B cell (primary cell): ENCODE measurements around the gene MAGI2. TPM values are rescaled to one million over a fixed set of nuclear protein-coding genes. Genes with fewer than 3 reads are reported as not detected.

ENCODE experiments used
- ATAC-seq: fragments of 200-7000 bp; cut with Tn5 transposase; one replicate; pipeline ENCODE4 v1.10.0; 2021; ENCODE audit warnings: low read depth, mild to moderate bottlenecking, moderate number of reproducible peaks, moderate library complexity
- CTCF ChIA-PET: fragments of 350-600 bp; sonication (Branson Sonifier 250); formaldehyde crosslinking; loops from one replicate; lab custom pipeline; 2021; ENCODE audit warnings: antibody characterized with exemption, inconsistent platforms; lab: Charles Lee
- POLR2A ChIA-PET: fragments of 350-600 bp; sonication (Branson Sonifier 250); formaldehyde crosslinking; loops from one replicate; lab custom pipeline; 2021; ENCODE audit warnings: antibody characterized with exemption; lab: Charles Lee
- DNase-seq: peaks from one replicate; pipeline ENCODE4 v3.0.0; 2013
- H2AFZ ChIP-seq: 2 replicates; pipeline ENCODE4 v1.6.1; 2012; ENCODE audit warnings: mild to moderate bottlenecking, low read depth, low read length; ENCODE audit not compliant: insufficient read depth, poor library complexity, severe bottlenecking
- H3K27ac ChIP-seq, 2 donors: 1 replicate in 1 of 2; 2 replicates in 1 of 2; pipeline ENCODE4 v1.5.1; 2012 to 2013; ENCODE audit warnings: low read length in 2 of 2, mild to moderate bottlenecking in 2 of 2, moderate library complexity in 1 of 2
- H3K27me3 ChIP-seq, 4 experiments: fragments of 200-600 bp in 1 of 4; sonication (generic) in 1 of 4; replicated peaks in 1 of 4; 1 replicate in 2 of 4; 2 replicates in 2 of 4; pipeline versions ENCODE4 v1.6.1 to v1.7.0; 2013 to 2016; ENCODE audit warnings: low read length in 3 of 4, mild to moderate bottlenecking in 2 of 4, mixed read lengths in 1 of 4, moderate library complexity in 1 of 4; ENCODE audit not compliant: insufficient read depth in 4 of 4, control insufficient read depth in 3 of 4; ENCODE audit errors: control extremely low read depth in 1 of 4
- H3K36me3 ChIP-seq, 2 experiments: replicated peaks in 1 of 2; 1 replicate in 1 of 2; 2 replicates in 1 of 2; pipeline versions ENCODE4 v1.6.1 to v1.7.1; 2013; ENCODE audit warnings: low read length in 1 of 2; ENCODE audit not compliant: insufficient read depth in 2 of 2, control insufficient read depth in 1 of 2; ENCODE audit errors: control extremely low read depth in 1 of 2, extremely low read depth in 1 of 2
- H3K4me1 ChIP-seq, 2 donors: fragments of 200-600 bp in 1 of 2; sonication (generic) in 1 of 2; 1 replicate in 1 of 2; 2 replicates in 1 of 2; pipeline versions ENCODE4 v1.5.1 to v1.6.1; 2013 to 2017; ENCODE audit warnings: low read length in 2 of 2; ENCODE audit not compliant: control insufficient read depth in 2 of 2, insufficient read depth in 2 of 2
- H3K4me2 ChIP-seq: replicated peaks from 2 replicates; pipeline ENCODE3; 2012; ENCODE audit warnings: mild to moderate bottlenecking, low read depth, low read length; ENCODE audit not compliant: poor library complexity, severe bottlenecking
- H3K4me3 ChIP-seq, 5 experiments: fragments of 200-600 bp in 1 of 5; sonication (generic) in 1 of 5; 1 replicate in 3 of 5; 2 replicates in 2 of 5; pipeline versions ENCODE4 v1.5.1 to v1.7.0; 2011 to 2016; ENCODE audit warnings: low read length in 4 of 5, mild to moderate bottlenecking in 4 of 5, low read depth in 2 of 5, control low read depth in 1 of 5, moderate library complexity in 1 of 5; ENCODE audit not compliant: insufficient read depth in 1 of 5; ENCODE audit errors: control extremely low read depth in 1 of 5, extremely low read depth in 1 of 5
- H3K79me2 ChIP-seq: fragments of 200-600 bp; sonication (generic); one replicate; pipeline ENCODE4 v1.6.0; 2016; ENCODE audit warnings: low read length; ENCODE audit not compliant: control insufficient read depth, insufficient read depth
- H3K9ac ChIP-seq: fragments of 200-600 bp; sonication (generic); 2 replicates; pipeline ENCODE4 v1.6.1; 2017; ENCODE audit warnings: mild to moderate bottlenecking, low read length, moderate library complexity
- H3K9me3 ChIP-seq, 3 donors: one replicate each; pipeline versions ENCODE4 v1.6.1 to v1.7.1; 2013; ENCODE audit warnings: low read length in 2 of 3; ENCODE audit not compliant: control insufficient read depth in 2 of 3, insufficient read depth in 1 of 3; ENCODE audit errors: control extremely low read depth in 1 of 3
- H4K20me1 ChIP-seq: 2 replicates; pipeline ENCODE4 v1.6.0; 2012; ENCODE audit warnings: mild to moderate bottlenecking, low read length; ENCODE audit not compliant: insufficient read depth, control insufficient read depth, poor library complexity, severe bottlenecking
- H3K27ac Mint-ChIP-seq: one replicate; pipeline ENCODE4 v1.8.0; 2021; ENCODE audit warnings: mixed read lengths
- H3K27me3 Mint-ChIP-seq: one replicate; pipeline ENCODE4 v1.8.0; 2021; ENCODE audit warnings: mixed read lengths
- H3K4me1 Mint-ChIP-seq: one replicate; pipeline ENCODE4 v1.8.0; 2021; ENCODE audit warnings: mixed read lengths
- H3K4me3 Mint-ChIP-seq: one replicate; pipeline ENCODE4 v1.8.0; 2021; ENCODE audit warnings: mixed read lengths
- H3K9me3 Mint-ChIP-seq: one replicate; pipeline ENCODE4 v1.8.0; 2022; ENCODE audit warnings: mixed read lengths; ENCODE audit not compliant: insufficient read depth
- EZH2 ChIP-seq: IDR thresholded peaks from 2 replicates; pipeline ENCODE4 v1.6.1; 2012; ENCODE audit warnings: borderline replicate concordance, low read depth, mild to moderate bottlenecking, moderate library complexity, low read length; ENCODE audit not compliant: insufficient read depth, poor library complexity, severe bottlenecking
- WGBS: methylation state at CpG from one replicate; pipeline ENCODE4 v1.1.5; 2013; ENCODE audit warnings: missing lambda C conversion rate; ENCODE audit not compliant: insufficient coverage; 5-methylcytosine and 5-hydroxymethylcytosine counted together
- intact Hi-C: fragments of 100-400 bp; cut with micrococcal nuclease; formaldehyde crosslinking; loops from one replicate; pipeline ENCODE4 v1.10.0; 2022
- polyA plus RNA-seq: library from polyadenylated mRNA; depleted of rRNA; stranded (reverse); fragments of >200 nt; gene quantifications from 2 replicates; pipeline ENCODE4 v1.2.3, GENCODE V29; 2012
- total RNA-seq, 2 donors: library from RNA; stranded (reverse); fragments of 120-200 nt in 1 of 2; gene quantifications; 1 replicate in 1 of 2; 2 replicates in 1 of 2; pipeline versions ENCODE4 v1.2.3 to v1.2.4, GENCODE V29; 2013 to 2022
- TF ChIP-seq, protein P1 (sequence below): fragments of 200-600 bp; IDR thresholded peaks from one replicate; pipeline ENCODE4 v1.8.0; 2022; ENCODE audit warnings: antibody characterized with exemption, mild to moderate bottlenecking

The MAGI2 gene
- total and polyA plus RNA-seq, 2 donors (not counting 1 experiment from before 2014, with no cell fraction given) = 0.16 to 0.64 TPM

DNA sequence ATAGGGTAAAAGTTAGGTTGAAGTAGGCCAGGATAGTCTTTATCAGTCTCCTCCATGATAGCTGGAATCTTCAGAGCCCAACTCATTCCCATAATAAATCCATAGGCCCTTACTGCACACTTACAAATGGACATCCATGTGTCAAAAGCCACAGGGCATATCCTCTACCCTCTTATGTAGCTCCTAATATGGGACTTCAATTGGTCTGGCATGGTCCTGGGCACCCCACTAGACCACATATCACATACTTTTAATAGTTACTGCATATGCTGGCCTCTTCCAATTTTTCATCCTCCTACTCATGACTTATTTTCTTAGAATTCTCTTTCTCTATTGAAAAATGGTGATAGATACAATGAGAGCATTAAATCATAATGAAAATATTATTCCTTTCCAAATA is 169.3 kb downstream of the MAGI2 start:
- no peak for DNase-seq
- ATAC-seq = no peak
- CTCF ChIA-PET = no interaction called here
- H3K79me2 ChIP-seq = no peaks in the 10 kb centered on the region
- no peaks in the 10 kb centered on the region for H3K36me3 ChIP-seq
- H3K9me3 Mint-ChIP-seq = no peaks in the 10 kb centered on the region
- no peaks in the 10 kb centered on the region for H3K27me3 ChIP-seq
- POLR2A ChIA-PET = no interaction called here
- no peak overlapping the region for H3K4me3 Mint-ChIP-seq
- H3K4me3 ChIP-seq = no peak overlapping the region
- no peak overlapping the region for H3K27ac ChIP-seq
- H3K27me3 Mint-ChIP-seq = no peaks in the 10 kb centered on the region
- H3K4me1 ChIP-seq = no peaks in the 10 kb centered on the region
- no peak overlapping the region for H3K27ac Mint-ChIP-seq
- H3K9ac ChIP-seq = no peak overlapping the region
- no peak for TF ChIP-seq EZH2
- no peaks in the 10 kb centered on the region for H3K9me3 ChIP-seq
- intact Hi-C loops = no loop called here
- no peaks in the 10 kb centered on the region for H4K20me1 ChIP-seq
- H3K4me1 Mint-ChIP-seq = no peaks in the 10 kb centered on the region
- no peak overlapping the region for H3K4me2 ChIP-seq
- H2AFZ ChIP-seq = no peak overlapping the region

DNA sequence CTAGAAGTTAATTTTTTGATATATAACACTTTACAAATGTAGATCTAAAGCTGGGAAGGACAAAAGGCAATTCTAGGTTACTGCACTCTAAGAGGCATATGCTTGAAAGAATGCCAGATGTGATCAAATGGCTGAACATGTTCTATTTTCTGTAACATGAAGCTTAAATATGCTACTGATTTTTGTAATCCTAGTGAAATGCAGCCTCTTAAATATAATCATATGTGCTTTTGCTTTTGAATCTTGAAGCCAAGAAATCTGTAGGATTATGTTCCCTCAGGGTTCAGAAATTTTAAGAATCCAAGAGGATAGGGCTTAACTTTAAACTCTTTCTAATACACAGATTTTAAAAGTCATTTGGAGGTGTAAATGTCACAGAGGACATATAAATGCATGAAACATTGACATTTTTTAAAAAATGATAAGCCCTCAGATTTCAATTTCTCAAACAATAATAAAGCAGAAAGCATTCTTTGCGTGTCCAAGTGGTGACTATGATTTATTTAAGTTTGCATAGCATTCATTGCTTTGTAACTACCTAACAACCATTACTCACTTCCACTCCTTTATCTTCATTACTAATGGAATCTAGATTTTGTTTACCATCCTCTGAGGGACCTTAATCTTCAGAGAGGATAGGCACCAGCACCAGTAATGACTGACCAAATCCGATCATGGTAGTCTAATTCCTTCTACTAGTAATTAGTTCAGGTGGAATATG is 170.4 kb downstream of the MAGI2 start:
- H3K27me3 Mint-ChIP-seq = no peaks in the 10 kb centered on the region
- ChIA-PET CTCF (no interaction called here), POLR2A (no interaction called here)
- Histone ChIP-seq H2AFZ (no peak overlapping the region), H3K4me3 (no peak overlapping the region), H3K36me3 (no peaks in the 10 kb centered on the region), H3K9ac (no peak overlapping the region), H3K27me3 (no peaks in the 10 kb centered on the region), H4K20me1 (no peaks in the 10 kb centered on the region), H3K27ac (no peak overlapping the region), H3K9me3 (no peaks in the 10 kb centered on the region), H3K79me2 (no peaks in the 10 kb centered on the region), H3K4me1 (no peaks in the 10 kb centered on the region), H3K4me2 (no peak overlapping the region)
- no peak for ATAC-seq
- no peak overlapping the region for H3K27ac Mint-ChIP-seq
- no peaks in the 10 kb centered on the region for H3K9me3 Mint-ChIP-seq
- WGBS = no CpG with 5 or more reads among the region's 2 CpGs
- intact Hi-C loops = no loop called here
- TF ChIP-seq, protein P1, sequence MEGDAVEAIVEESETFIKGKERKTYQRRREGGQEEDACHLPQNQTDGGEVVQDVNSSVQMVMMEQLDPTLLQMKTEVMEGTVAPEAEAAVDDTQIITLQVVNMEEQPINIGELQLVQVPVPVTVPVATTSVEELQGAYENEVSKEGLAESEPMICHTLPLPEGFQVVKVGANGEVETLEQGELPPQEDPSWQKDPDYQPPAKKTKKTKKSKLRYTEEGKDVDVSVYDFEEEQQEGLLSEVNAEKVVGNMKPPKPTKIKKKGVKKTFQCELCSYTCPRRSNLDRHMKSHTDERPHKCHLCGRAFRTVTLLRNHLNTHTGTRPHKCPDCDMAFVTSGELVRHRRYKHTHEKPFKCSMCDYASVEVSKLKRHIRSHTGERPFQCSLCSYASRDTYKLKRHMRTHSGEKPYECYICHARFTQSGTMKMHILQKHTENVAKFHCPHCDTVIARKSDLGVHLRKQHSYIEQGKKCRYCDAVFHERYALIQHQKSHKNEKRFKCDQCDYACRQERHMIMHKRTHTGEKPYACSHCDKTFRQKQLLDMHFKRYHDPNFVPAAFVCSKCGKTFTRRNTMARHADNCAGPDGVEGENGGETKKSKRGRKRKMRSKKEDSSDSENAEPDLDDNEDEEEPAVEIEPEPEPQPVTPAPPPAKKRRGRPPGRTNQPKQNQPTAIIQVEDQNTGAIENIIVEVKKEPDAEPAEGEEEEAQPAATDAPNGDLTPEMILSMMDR = no peak
- TF ChIP-seq EZH2 = no peak
- no peaks in the 10 kb centered on the region for H3K4me1 Mint-ChIP-seq
- H3K4me3 Mint-ChIP-seq = no peak overlapping the region
- no peak for DNase-seq
